Mucosa of stomach (tissue), 1 donor: Measurements from ENCODE around the gene PRR30.
"Not testable (repeated sequence)": the region's sequence is repeated elsewhere in the genome, so short reads cannot be mapped to it uniquely, and the experiment has no call there.

Experiments
- H3K27me3 ChIP-seq: one replicate; pipeline ENCODE4 v1.7.0; 2013; ENCODE audit warnings: mild to moderate bottlenecking, low read length; ENCODE audit not compliant: control insufficient read depth, insufficient read depth
- H3K36me3 ChIP-seq: one replicate; pipeline ENCODE4 v1.7.0; 2013; ENCODE audit warnings: low read length; ENCODE audit not compliant: control insufficient read depth, insufficient read depth
- H3K4me1 ChIP-seq: one replicate; pipeline ENCODE4 v1.7.0; 2013; ENCODE audit warnings: mild to moderate bottlenecking, low read length; ENCODE audit not compliant: control insufficient read depth, insufficient read depth
- H3K4me3 ChIP-seq: one replicate; pipeline ENCODE4 v1.7.0; 2013; ENCODE audit warnings: low read length
- H3K9ac ChIP-seq: one replicate; pipeline ENCODE4 v1.7.0; 2013; ENCODE audit warnings: mild to moderate bottlenecking, low read length, moderate library complexity
- H3K9me3 ChIP-seq: one replicate; pipeline ENCODE4 v1.7.0; 2013; ENCODE audit warnings: mild to moderate bottlenecking, low read length, moderate library complexity; ENCODE audit not compliant: control insufficient read depth
- donor health status: Pancreatic carcinoma.

Gene PRR30

DNA sequence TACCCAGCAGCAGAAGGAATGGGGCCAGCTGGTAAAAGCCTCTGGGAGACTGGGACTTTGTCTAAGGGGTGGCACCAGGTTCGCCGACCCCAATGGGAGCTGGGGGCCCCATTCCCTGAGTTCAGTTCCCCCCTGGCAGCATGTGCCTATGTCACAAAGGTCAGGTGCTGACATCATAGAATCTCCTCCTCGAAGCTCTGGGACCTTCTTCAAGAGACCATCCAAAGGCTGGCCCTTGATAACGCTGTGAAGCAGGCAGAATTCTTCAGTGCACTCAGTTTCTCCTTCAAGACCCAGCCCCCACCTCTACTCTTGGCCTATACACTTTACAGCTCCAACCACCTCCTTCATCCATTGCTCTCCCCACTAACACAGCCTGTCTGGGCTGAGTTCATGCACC, at the start of gene PRR30:
Gene PRR30, minus strand, starts transcription at position 101 of the 400 bp plus-strand sequence. CDS start 1,081 bp downstream, outside the sequence.
- Histone ChIP-seq H3K9me3 (no peaks in the 10 kb centered on the region), H3K27me3 (no peaks in the 10 kb centered on the region), H3K4me1 (peaks cover 6% of the 10 kb centered on the region), H3K4me3 (no peak within 1 kb of the TSS), H3K36me3 (no peaks in the 10 kb centered on the region), H3K9ac (no peak within 1 kb of the TSS)

DNA sequence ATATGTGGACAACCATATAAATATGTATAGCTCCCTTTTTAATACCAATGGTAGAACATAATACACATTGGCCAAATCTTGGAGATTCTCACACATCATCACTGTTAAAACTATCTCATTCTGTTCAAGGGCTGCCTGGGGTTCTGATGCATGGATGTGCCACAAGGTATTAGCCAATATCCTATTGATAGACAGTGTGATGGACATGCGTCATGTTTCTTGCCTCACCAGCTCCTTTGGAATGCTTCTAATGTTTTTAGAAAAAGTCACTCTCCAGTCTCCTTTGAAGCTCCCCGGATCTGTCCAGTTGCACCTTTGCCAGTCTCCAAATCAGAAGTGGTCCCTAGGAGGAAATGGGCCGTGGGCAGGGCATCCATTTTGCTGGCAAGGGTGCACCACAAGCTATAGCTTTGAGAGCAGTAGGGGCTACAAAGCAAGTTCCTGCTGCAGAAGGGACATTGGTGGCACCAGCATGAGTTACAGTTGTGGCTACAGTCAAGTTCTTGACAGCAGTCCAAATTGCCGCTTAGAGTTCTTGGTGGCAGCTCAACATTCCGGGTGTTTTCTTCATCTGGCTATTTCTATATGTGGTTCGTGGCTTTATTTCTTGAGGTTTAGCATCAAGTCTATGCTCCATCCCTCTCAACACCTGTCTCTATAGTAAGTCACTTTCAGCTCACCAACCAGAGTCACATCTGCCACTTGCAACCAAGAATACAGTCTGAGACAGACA, 47.6 kb upstream of the PRR30 start:
- H3K27me3 ChIP-seq, result no peaks in the 10 kb centered on the region
- H3K36me3 ChIP-seq, result no peaks in the 10 kb centered on the region
- no peaks in the 10 kb centered on the region for H3K9me3 ChIP-seq
- no peak overlapping the region for H3K4me3 ChIP-seq
- no peaks in the 10 kb centered on the region for H3K4me1 ChIP-seq
- H3K9ac ChIP-seq, result no peak overlapping the region

DNA sequence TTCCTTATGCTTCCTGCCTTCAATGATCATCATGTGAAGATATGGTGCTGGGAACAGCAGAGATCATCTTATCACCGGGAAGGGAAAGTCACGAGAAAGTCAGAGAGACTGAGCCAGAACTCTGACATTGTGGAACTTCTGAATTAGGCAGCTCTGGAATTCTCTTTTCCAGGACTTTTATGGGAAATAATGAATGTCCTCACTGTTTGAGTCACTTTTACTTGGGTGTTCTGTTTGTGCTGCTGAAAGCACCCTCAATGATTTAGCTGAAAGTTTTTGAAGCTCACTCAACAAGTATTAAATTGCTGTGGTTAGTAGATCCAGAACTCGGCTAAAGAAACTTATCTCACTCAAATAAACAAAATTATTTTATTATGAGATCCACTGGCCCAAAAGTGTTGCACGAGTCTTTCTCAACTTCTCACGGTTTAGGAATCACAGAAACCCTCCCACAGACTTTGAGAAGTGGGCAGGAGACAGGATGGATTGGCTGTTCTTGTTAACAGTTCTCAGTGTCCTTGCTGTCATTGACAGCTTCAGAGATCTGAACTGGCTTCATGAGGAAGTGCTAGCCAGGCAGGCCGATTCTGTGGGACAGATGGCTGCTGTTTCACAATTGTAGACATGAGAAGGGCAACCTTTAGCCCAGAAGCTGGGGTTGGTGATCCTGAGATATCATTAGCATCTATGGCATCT, 46.3 kb upstream of the PRR30 start:
- no peak overlapping the region for H3K9ac ChIP-seq
- no peaks in the 10 kb centered on the region for H3K9me3 ChIP-seq
- H3K4me1 ChIP-seq, result no peaks in the 10 kb centered on the region
- H3K27me3 ChIP-seq, result no peaks in the 10 kb centered on the region
- H3K4me3 ChIP-seq, result no peak overlapping the region
- H3K36me3 ChIP-seq, result no peaks in the 10 kb centered on the region

DNA sequence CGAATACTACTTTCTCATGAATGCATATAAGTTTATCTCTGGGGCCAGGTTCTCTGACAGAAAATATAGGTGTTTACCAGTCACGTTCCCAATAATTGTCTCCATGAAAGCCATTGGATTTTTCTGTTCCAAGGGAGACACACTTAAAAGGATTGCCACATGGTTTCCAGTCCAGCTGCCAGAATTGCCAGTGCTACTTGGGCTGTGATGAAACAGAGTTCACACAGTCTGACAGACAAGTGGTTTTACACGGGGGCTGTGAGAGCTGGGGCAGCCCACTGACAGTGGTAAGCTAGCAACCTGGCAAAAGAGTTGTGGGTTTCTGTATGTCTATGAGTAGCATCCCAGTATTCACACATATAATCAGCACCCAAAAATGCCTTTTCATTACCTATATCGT, 44.9 kb upstream of the PRR30 start:
- Histone ChIP-seq H3K27me3 (no peaks in the 10 kb centered on the region), H3K9me3 (no peaks in the 10 kb centered on the region), H3K9ac (no peak overlapping the region), H3K4me3 (no peak overlapping the region), H3K36me3 (no peaks in the 10 kb centered on the region), H3K4me1 (no peaks in the 10 kb centered on the region)

DNA sequence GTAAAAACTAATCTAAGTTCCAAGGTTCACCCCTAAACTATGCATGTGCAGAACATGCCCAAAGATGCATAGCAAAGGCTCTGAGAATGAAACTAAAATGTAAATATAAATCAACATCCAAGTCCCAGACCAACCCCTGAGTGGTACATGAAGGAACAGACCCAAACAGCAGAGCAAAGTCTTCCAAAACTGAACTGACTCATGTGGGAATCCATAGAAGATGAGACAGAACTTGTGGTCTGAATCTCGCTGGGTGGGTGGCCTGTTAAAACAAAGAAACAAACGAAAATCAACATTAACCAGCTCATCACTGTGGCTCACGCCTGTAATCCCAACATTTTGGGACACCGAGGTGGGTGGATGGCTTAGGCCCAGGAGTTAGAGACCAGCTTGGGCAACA, 43.1 kb upstream of the PRR30 start:
- H3K9ac ChIP-seq, result no peak overlapping the region
- no peaks in the 10 kb centered on the region for H3K9me3 ChIP-seq
- H3K4me1 ChIP-seq, result no peaks in the 10 kb centered on the region
- no peak overlapping the region for H3K4me3 ChIP-seq
- no peaks in the 10 kb centered on the region for H3K36me3 ChIP-seq
- no peaks in the 10 kb centered on the region for H3K27me3 ChIP-seq

DNA sequence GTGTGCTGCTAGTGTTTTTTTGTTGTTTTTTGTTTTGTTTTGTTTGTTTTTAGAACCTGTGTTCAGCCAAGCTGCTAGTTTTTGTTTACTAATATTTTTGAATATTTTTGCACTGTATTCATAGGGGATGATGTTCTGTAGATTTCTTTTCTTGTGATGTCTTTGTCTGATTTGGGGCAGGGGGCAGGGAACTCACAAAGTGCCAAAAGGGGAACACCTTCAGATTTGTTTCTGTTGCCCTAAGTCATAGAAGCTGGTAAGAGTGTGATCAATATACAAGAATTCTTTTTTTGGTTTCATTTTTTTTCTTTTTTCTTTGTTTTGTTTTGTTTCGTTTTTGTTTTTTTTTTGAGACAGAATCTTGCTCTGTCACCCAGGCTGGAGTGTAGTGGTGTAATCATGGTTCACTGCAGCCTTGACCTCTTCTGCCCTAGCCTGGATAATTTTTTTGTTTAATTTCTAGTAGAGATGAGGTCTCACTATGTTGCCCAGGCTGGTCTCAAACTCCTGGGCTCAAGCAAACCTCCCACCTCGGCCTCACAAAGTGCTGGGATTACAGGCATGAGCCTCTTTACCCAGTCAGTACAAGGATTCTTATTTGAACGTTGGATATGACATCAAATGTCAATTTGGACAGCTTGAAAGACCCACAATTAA, 40.3 kb upstream of the PRR30 start:
- no peak overlapping the region for H3K4me3 ChIP-seq

DNA sequence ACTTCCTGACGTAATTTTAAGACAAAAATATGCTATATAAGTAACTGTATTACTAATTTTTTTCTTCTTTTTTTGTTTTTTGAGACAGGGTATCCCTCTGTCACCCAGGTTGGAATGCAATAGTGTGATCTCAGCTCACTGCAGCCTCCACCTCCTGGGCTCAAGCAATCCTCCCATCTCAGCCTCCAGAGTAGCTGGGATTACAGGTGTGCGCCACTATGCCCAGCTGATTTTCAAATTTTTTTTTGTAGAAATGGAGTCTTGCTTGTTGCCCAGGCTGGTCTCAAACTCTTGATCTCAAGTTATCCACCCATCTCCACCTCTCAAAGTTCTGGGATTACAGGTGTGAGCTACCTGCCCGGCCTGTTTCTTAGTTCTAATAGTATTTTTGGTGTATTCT, 39.3 kb upstream of the PRR30 start:
- no peak overlapping the region for H3K4me3 ChIP-seq
- H3K27me3 ChIP-seq, result no peaks in the 10 kb centered on the region
- no peaks in the 10 kb centered on the region for H3K36me3 ChIP-seq
- no peaks in the 10 kb centered on the region for H3K9me3 ChIP-seq
- H3K9ac ChIP-seq, result no peak overlapping the region
- H3K4me1 ChIP-seq, result no peaks in the 10 kb centered on the region

More for the DNA sequence above, 40.3 kb upstream of the PRR30 start:
- H3K27me3 ChIP-seq, result no peaks in the 10 kb centered on the region
- H3K9ac ChIP-seq, result no peak overlapping the region
- no peaks in the 10 kb centered on the region for H3K9me3 ChIP-seq
- no peaks in the 10 kb centered on the region for H3K4me1 ChIP-seq
- no peaks in the 10 kb centered on the region for H3K36me3 ChIP-seq

DNA sequence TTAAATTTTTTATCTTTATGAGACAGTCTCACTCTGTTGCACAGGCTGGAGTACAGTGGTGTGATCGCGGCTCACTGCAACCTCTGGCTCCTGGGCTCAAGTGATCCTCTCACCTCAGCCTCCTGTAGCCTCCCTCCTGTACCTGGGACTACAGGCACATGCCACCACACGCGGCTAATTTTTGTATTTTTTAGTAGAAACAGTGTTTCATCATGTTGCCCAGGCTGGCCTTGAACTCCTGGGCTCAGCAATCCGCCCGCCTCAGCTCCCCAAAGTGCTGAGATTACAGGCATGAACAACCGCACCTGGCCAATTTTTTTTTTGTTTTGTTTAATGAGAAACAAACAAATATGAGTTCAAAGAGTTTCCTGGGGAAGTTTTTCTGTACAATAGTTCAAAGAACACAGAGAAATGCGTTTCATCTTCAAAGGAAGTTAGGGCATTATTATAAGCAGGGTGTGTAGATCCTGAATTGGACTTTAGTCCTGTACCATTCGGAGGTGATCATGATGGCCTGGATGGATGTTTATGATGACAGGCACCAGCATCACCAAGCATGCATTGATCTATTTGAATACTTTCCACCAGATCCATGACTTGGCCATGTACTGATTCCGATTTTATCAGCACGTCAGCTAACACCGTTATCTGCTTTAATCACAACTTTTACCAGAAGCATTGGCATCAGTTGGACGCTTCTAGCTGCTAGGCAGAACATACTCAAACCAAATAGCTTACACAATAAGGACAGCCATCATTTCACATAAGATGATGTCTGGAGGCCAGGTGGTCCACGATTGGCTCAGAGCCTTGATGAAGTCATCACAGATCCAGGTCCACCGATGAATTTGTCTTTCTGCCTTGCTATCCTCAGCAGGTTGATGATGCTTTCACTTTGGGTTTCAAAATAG, 38.5 kb upstream of the PRR30 start:
- no peaks in the 10 kb centered on the region for H3K27me3 ChIP-seq
- H3K9me3 ChIP-seq, result no peaks in the 10 kb centered on the region
- no peaks in the 10 kb centered on the region for H3K36me3 ChIP-seq
- H3K4me3 ChIP-seq, result no peak overlapping the region
- H3K9ac ChIP-seq, result no peak overlapping the region
- no peaks in the 10 kb centered on the region for H3K4me1 ChIP-seq

DNA sequence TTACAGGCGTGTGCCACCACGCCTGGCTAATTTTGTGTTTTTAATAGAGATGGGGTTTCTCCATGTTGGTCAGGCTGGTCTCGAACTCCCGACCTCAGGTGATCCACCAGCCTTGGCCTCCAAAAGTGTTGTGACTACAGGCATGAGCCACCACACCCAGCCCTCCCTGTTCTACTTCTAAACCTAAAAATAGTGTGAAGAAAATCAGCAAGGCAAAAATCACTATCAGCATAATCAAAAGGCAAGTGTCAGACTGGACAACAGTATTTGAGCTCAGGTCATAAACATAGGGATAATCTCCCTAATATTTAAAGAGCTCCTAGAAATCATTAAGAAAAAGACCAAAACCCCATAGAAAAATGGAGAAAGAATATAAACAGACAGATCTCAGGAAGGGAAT, 36.6 kb upstream of the PRR30 start:
- H3K27me3 ChIP-seq, H3K4me3 ChIP-seq, H3K9me3 ChIP-seq: not testable (repeated sequence)

DNA sequence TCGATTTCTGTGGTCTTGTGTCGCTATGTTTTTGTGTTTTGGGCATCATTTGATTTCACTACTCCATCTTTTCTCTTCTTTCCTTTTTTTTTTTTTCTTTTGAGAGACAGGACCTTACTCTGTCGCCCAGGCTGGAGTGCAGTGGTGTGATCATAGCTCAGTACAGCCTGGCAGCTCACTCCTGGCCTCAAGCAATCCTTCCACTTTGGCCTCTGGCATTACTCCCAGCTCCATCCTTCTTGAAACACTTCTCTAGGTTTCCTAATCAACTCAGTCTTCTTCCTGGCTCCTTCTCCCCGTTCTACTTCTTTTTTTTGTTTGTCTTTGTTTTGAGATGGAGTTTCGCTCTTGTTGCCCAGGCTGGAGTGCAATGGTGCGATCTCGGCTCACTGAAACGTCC, 36.1 kb upstream of the PRR30 start:
- Histone ChIP-seq H3K9ac (no peak overlapping the region), H3K4me3 (no peak overlapping the region), H3K9me3 (no peaks in the 10 kb centered on the region), H3K4me1 (peaks cover 7% of the 10 kb centered on the region), H3K27me3 (no peaks in the 10 kb centered on the region), H3K36me3 (no peaks in the 10 kb centered on the region)

More for the DNA sequence above, 36.6 kb upstream of the PRR30 start:
- not testable (repeated sequence) for H3K4me1 ChIP-seq, H3K9ac ChIP-seq, H3K36me3 ChIP-seq

DNA sequence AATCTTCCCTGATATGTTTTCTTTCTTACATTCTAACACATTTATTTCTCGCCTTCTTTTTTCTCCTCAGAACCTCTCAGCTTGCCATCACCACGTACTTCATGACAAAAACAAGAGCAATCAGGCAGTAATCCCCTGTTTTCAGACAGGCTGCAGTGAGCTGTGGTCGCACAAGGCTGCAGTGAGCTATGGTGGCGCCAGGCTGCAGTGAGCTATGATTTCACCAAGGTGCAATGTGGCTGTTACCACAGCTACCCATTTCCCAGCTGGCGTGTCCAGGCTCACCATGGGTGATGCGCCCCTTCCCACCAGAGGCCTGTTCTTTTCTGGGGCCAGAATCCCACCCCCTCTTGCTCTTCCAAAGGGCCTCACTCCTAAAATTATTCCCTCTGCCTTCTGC, 35.4 kb upstream of the PRR30 start:
- Histone ChIP-seq H3K36me3 (no peaks in the 10 kb centered on the region), H3K4me3 (no peak overlapping the region), H3K9me3 (no peaks in the 10 kb centered on the region), H3K27me3 (no peaks in the 10 kb centered on the region), H3K9ac (no peak overlapping the region), H3K4me1 (peaks cover 7% of the 10 kb centered on the region)
